ENCODE measurements around the gene ZMPSTE24. TPM values are rescaled to one million over a fixed set of nuclear protein-coding genes. Genes with fewer than 3 reads are reported as not detected.

Gene ZMPSTE24
- total and polyA plus RNA-seq, 10 of the 15 experiments (the other 5 are each of a cell fraction or from before 2014, with no cell fraction given) = 21.5 to 84.4 (median 43.6) TPM

DNA sequence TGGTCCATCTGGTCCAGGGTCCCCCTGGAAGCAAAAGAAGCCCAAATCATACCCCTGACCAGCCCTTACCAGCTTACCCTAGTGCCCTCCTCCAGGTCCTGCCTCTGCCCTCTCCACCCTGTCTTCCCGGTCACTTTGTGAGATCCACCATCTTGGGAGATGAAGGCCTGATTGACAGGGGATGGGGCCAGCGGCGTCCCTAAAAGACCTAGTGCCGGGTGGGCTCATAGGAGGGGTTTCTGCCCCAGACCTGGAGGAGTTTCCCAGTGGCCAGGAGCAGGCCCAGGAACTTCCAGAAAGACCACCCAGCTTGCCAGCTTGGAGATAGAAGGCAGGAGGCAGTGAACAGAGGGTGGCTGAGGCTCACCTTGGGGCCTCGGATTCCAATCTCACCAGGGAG lies 53.7 kb downstream of the ZMPSTE24 start:
- peaks cover 5% of the 10 kb centered on the region for H3K79me2 ChIP-seq (ENCODE audit: control insufficient read depth, insufficient read depth, low read length)
- H3K9ac ChIP-seq (ENCODE audit: control insufficient read depth, insufficient read depth, low read length) = peak overlapping the region; percentile 79
- no peak for TF ChIP-seq PAX5 (IDR thresholded peaks at IDR 0.05; ENCODE audit: borderline replicate concordance, low read depth, low read length)
- TF ChIP-seq, protein P1, sequence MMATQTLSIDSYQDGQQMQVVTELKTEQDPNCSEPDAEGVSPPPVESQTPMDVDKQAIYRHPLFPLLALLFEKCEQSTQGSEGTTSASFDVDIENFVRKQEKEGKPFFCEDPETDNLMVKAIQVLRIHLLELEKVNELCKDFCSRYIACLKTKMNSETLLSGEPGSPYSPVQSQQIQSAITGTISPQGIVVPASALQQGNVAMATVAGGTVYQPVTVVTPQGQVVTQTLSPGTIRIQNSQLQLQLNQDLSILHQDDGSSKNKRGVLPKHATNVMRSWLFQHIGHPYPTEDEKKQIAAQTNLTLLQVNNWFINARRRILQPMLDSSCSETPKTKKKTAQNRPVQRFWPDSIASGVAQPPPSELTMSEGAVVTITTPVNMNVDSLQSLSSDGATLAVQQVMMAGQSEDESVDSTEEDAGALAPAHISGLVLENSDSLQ (IDR thresholded peaks at IDR 0.05) = 0 out of 2 replicates have a peak, but pooled peaks have one; percentile 26
- no peak for TF ChIP-seq ETV6 (conservative IDR thresholded peaks at IDR 0.05 in 1 of 2, IDR thresholded peaks at IDR 0.05 in 1 of 2; ENCODE audit: borderline replicate concordance in 1 of 2, low read depth in 1 of 2)
- SMC1A ChIA-PET (ENCODE audit: uncharacterized antibody, unreplicated experiment) = interaction anchor here (0.7 to 2.3 kb wide), 6 partner anchors 28 to 168 kb away, joined by 3 to 11 read pairs (median 4); no protein-coding TSS in a partner anchor
- RAD21 ChIA-PET (ENCODE audit: unreplicated experiment) = interaction anchor here (0.6 to 1.2 kb wide), 3 partner anchors 62 to 162 kb away, joined by 3 to 4 read pairs (median 3); partner anchors contain the start of gene SMAP2
- intact Hi-C loops (cut with micrococcal nuclease; ENCODE audit: unreplicated experiment) (loop anchor here (2.0 kb wide), 1 partner anchor 151 kb away; the partner anchor contains the start of gene RLF), in situ Hi-C loops (cut with MboI) (no loop called here)
- CTCF ChIA-PET = interaction anchor here (0.7 to 2.5 kb wide), 5 partner anchors 27 to 233 kb away, joined by 3 to 15 read pairs (median 5); no protein-coding TSS in a partner anchor
- ATAC-seq = no peak
- H3K4me2 ChIP-seq (ENCODE audit: control insufficient read depth, insufficient read depth) = peak overlapping the region; percentile 91
- FAIRE-seq = no peak
- peak overlapping the region; percentile 74 for H3K4me3 ChIP-seq
- H3K36me3 ChIP-seq (ENCODE audit: control insufficient read depth in 2 of 2, insufficient read depth in 2 of 2, low read length in 1 of 2) = no peaks in the 10 kb centered on the region; a peak in 2 of 4 replicates
- 76% methylated on average over 5 of the region's 5 CpGs for WGBS (ENCODE audit: insufficient coverage, insufficient replicate concordance, low lambda C conversion rate, missing lambda C conversion rate)
- H4K20me1 ChIP-seq (ENCODE audit: control insufficient read depth, insufficient read depth) = no peaks in the 10 kb centered on the region
- DNase-seq (ENCODE audit: low read depth, low spot score) = no peak
- H3K27me3 ChIP-seq (replicated peaks in 1 of 2; ENCODE audit: control insufficient read depth in 2 of 2, insufficient read depth in 2 of 2, low read length in 1 of 2) = peaks cover 2 to 4% of the 10 kb centered on the region in 2 experiments; a peak in 3 of 4 replicates
- H3K9me3 ChIP-seq (replicated peaks; ENCODE audit: control insufficient read depth, insufficient read depth, low read length) = no peaks in the 10 kb centered on the region
- no TSS peak for BruUV-seq (replicated peaks)
- POLR2A ChIA-PET = interaction anchor here (0.6 kb wide), 2 partner anchors 68 to 93 kb away, joined by 3 to 4 read pairs; no protein-coding TSS in a partner anchor
- no peak overlapping the region for H2AFZ ChIP-seq (ENCODE audit: control insufficient read depth, low read depth, low read length)
- peaks cover 41% of the 10 kb centered on the region for H3K4me1 ChIP-seq (ENCODE audit: control insufficient read depth, insufficient read depth, low read length)
- H3K27ac ChIP-seq (ENCODE audit: control insufficient read depth, insufficient read depth) = peak overlapping the region; percentile 95
